Stimulated activated CD8-positive, alpha-beta memory T cell treated with anti-CD3 and anti-CD28 coated beads, Interleukin-4, amount 100 ng/mL, for 24 hours (primary cell): ENCODE results near the gene TXNRD2.

ENCODE experiments used
- DNase-seq: peaks from one replicate; pipeline ENCODE4 v3.0.0-alpha.2; 2020; ENCODE audit warnings: low read depth

The TXNRD2 gene

GRCh38 chr22:19875531-19876313 lies 65.9 kb downstream of the TXNRD2 start:
- no peak for DNase-seq

- no peak for DNase-seq
These were observed 66.5 kb downstream of the TXNRD2 start for GRCh38 chr22:19875061-19875530.

- DNase-seq: no peak
These were observed 67.1 kb downstream of the TXNRD2 start for GRCh38 chr22:19874307-19875060.

- no peak for DNase-seq
These were observed 67.7 kb downstream of the TXNRD2 start for GRCh38 chr22:19873960-19874306.

GRCh38 chr22:19873138-19873959 lies 68.3 kb downstream of the TXNRD2 start:
- DNase-seq: no peak

GRCh38 chr22:19872779-19873137 lies 68.9 kb downstream of the TXNRD2 start:
- DNase-seq: no peak

GRCh38 chr22:19871845-19872778 lies 69.5 kb downstream of the TXNRD2 start:
- DNase-seq: no peak

GRCh38 chr22:19871023-19871844 lies 70.4 kb downstream of the TXNRD2 start:
- DNase-seq: no peak

- DNase-seq: no peak
These were observed 71.2 kb downstream of the TXNRD2 start for GRCh38 chr22:19870153-19871022.

GRCh38 chr22:19869497-19870152 lies 72.0 kb downstream of the TXNRD2 start:
- no peak for DNase-seq

GRCh38 chr22:19868773-19869471 lies 72.7 kb downstream of the TXNRD2 start:
- no peak for DNase-seq

GRCh38 chr22:19868333-19868732 lies 73.3 kb downstream of the TXNRD2 start:
- no peak for DNase-seq

GRCh38 chr22:19867617-19868016 lies 74.0 kb downstream of the TXNRD2 start:
- no peak for DNase-seq

- DNase-seq: no peak
These were observed 75.0 kb downstream of the TXNRD2 start for GRCh38 chr22:19866665-19867009.

- DNase-seq: no peak
These were observed 76.3 kb downstream of the TXNRD2 start for GRCh38 chr22:19865141-19865829.

- no peak for DNase-seq
These were observed 77.0 kb downstream of the TXNRD2 start for GRCh38 chr22:19864538-19865106.

- DNase-seq: no peak
These were observed 78.0 kb downstream of the TXNRD2 start for GRCh38 chr22:19863571-19863970.
